Suprapubic skin (tissue), 3 donors: ENCODE data around the gene SELENOF.

Experiments
- CTCF ChIP-seq, 2 donors: fragments of 200-600 bp in 1 of 2; fragments of 450-650 bp in 1 of 2; sonication (generic) in 1 of 2; IDR thresholded peaks; one replicate each; pipeline ENCODE4 v1.5.1; 2016 to 2019; ENCODE audit warnings: antibody characterized with exemption in 2 of 2, mild to moderate bottlenecking in 1 of 2, moderate library complexity in 1 of 2
- POLR2A ChIP-seq, 2 donors: fragments of 450-650 bp; IDR thresholded peaks; one replicate each; pipeline ENCODE4 v1.6.1; 2017; ENCODE audit warnings: antibody characterized with exemption in 2 of 2, mild to moderate bottlenecking in 2 of 2, moderate library complexity in 2 of 2

DNA sequence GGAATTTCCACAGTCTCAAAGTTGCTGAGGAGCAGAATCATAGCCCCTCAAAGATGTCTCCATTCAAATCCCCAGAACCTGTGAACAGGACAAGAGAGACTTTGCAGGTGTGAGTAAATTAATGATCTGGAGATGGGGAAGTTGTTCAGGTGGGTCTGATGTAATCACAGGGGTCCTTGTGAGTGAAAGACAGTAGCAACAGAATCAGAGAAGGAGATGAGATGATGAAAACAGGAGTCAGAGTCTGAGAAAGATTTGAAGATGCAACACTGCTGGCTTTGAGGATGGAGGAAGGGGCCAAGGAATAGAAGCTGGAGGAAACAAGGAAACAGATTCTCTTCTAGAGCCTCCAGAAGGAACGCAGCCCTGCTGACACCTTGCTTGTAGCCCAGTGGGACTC is 81.5 kb downstream of the SELENOF start:
- TF ChIP-seq POLR2A (IDR thresholded peaks at IDR 0.05) (no peak), CTCF (IDR thresholded peaks at IDR 0.05) (no peak)
